SW480 (cell line): Measurements from ENCODE around the gene TWF2.

Experiments used
- DNase-seq: peaks from one replicate; pipeline ENCODE4 v3.0.0-alpha.2; 2016; ENCODE audit warnings: low spot score

The TWF2 gene

GRCh38 chr3:52237657-52238172 lies 1.2 kb downstream of the TWF2 start:
- DNase-seq = peak; percentile 65

GRCh38 chr3:52237006-52237656 lies 1.8 kb downstream of the TWF2 start:
- DNase-seq = peak; percentile 46

- no peak for DNase-seq
Measured at GRCh38 chr3:52236424-52236886, 2.5 kb downstream of the TWF2 start.

GRCh38 chr3:52234516-52235447 lies 4.2 kb downstream of the TWF2 start:
- DNase-seq = no peak

GRCh38 chr3:52233968-52234367 lies 5.0 kb downstream of the TWF2 start:
- DNase-seq = no peak

GRCh38 chr3:52233108-52233591 lies 5.8 kb downstream of the TWF2 start:
- DNase-seq = no peak

- no peak for DNase-seq
Measured at GRCh38 chr3:52232279-52233107, 6.5 kb downstream of the TWF2 start.

- DNase-seq = peak; percentile 46
Measured at GRCh38 chr3:52231502-52232278, 7.3 kb downstream of the TWF2 start.

- DNase-seq = no peak
Measured at GRCh38 chr3:52230889-52231499, 8.0 kb downstream of the TWF2 start.

GRCh38 chr3:52230461-52230860 lies 8.5 kb downstream of the TWF2 start:
- DNase-seq = no peak

GRCh38 chr3:52229656-52230055 lies 9.3 kb downstream of the TWF2 start:
- no peak for DNase-seq

GRCh38 chr3:52228751-52229291 lies 10.1 kb downstream of the TWF2 start:
- DNase-seq = no peak

GRCh38 chr3:52228266-52228665 lies 10.7 kb downstream of the TWF2 start:
- no peak for DNase-seq

- no peak for DNase-seq
Measured at GRCh38 chr3:52227766-52228165, 11.2 kb downstream of the TWF2 start.

- DNase-seq = no peak
Measured at GRCh38 chr3:52227117-52227516, 11.8 kb downstream of the TWF2 start.

GRCh38 chr3:52226229-52226817 lies 12.6 kb downstream of the TWF2 start:
- no peak for DNase-seq

- DNase-seq = peak; percentile 11
Measured at GRCh38 chr3:52225452-52226228, 13.3 kb downstream of the TWF2 start, which contains the start of gene TLR9. Gene TLR9, minus strand, starts transcription at chr3:52225645. Its CDS starts 116 bp downstream, at chr3:52225529.

- DNase-seq = no peak
Measured at GRCh38 chr3:52223449-52224408, 15.2 kb downstream of the TWF2 start.
